Activated CD4-positive, alpha-beta memory T cell treated with anti-CD3 and anti-CD28 coated beads for 36 hours (primary cell): ENCODE data around the gene ICOSLG. TPM values are rescaled to one million over a fixed set of nuclear protein-coding genes. Genes with fewer than 3 reads are reported as not detected.
"Not testable (repeated sequence)": the region's sequence is repeated elsewhere in the genome, so short reads cannot be mapped to it uniquely, and the experiment has no call there.

Source experiments
- CTCF ChIA-PET: fragments of 350-600 bp; sonication (Branson Sonifier 250); formaldehyde crosslinking; loops from one replicate; lab custom pipeline; 2021; ENCODE audit warnings: antibody characterized with exemption, inconsistent platforms; lab: Charles Lee
- POLR2A ChIA-PET: fragments of 350-600 bp; sonication (Branson Sonifier 250); formaldehyde crosslinking; loops from one replicate; lab custom pipeline; 2021; ENCODE audit warnings: antibody characterized with exemption; lab: Charles Lee
- DNase-seq: peaks from one replicate; pipeline ENCODE4 v3.0.0-alpha.2; 2020
- H3K27ac Mint-ChIP-seq: one replicate; pipeline ENCODE4 v1.8.0; 2021; ENCODE audit warnings: mixed read lengths
- H3K27me3 Mint-ChIP-seq: one replicate; pipeline ENCODE4 v1.8.0; 2021; ENCODE audit warnings: mixed read lengths
- H3K36me3 Mint-ChIP-seq: one replicate; pipeline ENCODE4 v1.8.0; 2021; ENCODE audit warnings: mixed read lengths
- H3K4me1 Mint-ChIP-seq: one replicate; pipeline ENCODE4 v1.8.0; 2021; ENCODE audit warnings: low read depth, mixed read lengths
- H3K4me3 Mint-ChIP-seq: one replicate; pipeline ENCODE4 v1.8.0; 2021; ENCODE audit warnings: mild to moderate bottlenecking, mixed read lengths
- H3K9me3 Mint-ChIP-seq: one replicate; pipeline ENCODE4 v1.8.0; 2021; ENCODE audit warnings: mixed read lengths
- intact Hi-C: fragments of 100-400 bp; cut with micrococcal nuclease; formaldehyde crosslinking; loops from one replicate; pipeline ENCODE4 v1.15.1; 2023
- total RNA-seq, 2 experiments: library from RNA; stranded (reverse); gene quantifications; one replicate each; pipeline ENCODE4 v1.2.3, GENCODE V29; 2021

The ICOSLG gene
- 1 to 10 TPM; 2.4 to 2.5 TPM for total RNA-seq

GRCh38 chr21:44240842-44241241, at the start of gene ICOSLG:
ICOSLG (minus strand) TSS chr21:44240943; CDS start chr21:44240817, 126 bp downstream.
- H3K9me3 Mint-ChIP-seq, H3K4me1 Mint-ChIP-seq, CTCF ChIA-PET, H3K27me3 Mint-ChIP-seq, H3K27ac Mint-ChIP-seq, H3K4me3 Mint-ChIP-seq, DNase-seq, intact Hi-C loops, H3K36me3 Mint-ChIP-seq, POLR2A ChIA-PET: not testable (repeated sequence)

- intact Hi-C loops = no loop called here
- peaks cover 3% of the 10 kb centered on the region for H3K27me3 Mint-ChIP-seq
- H3K4me1 Mint-ChIP-seq = no peaks in the 10 kb centered on the region
- no peak for DNase-seq
- CTCF ChIA-PET = no interaction called here
- H3K9me3 Mint-ChIP-seq = no peaks in the 10 kb centered on the region
- no peaks in the 10 kb centered on the region for H3K36me3 Mint-ChIP-seq
- no peak overlapping the region for H3K27ac Mint-ChIP-seq
- POLR2A ChIA-PET = no interaction called here
- H3K4me3 Mint-ChIP-seq = no peak overlapping the region
Measured at GRCh38 chr21:44289381-44290010, 48.8 kb upstream of the ICOSLG start.

GRCh38 chr21:44288251-44289110, 47.7 kb upstream of the ICOSLG start:
- no peaks in the 10 kb centered on the region for H3K9me3 Mint-ChIP-seq
- no peak overlapping the region for H3K4me3 Mint-ChIP-seq
- H3K27me3 Mint-ChIP-seq = peaks cover 3% of the 10 kb centered on the region
- no peak overlapping the region for H3K27ac Mint-ChIP-seq
- no peaks in the 10 kb centered on the region for H3K36me3 Mint-ChIP-seq
- DNase-seq = no peak
- intact Hi-C loops = no loop called here
- no peaks in the 10 kb centered on the region for H3K4me1 Mint-ChIP-seq
- ChIA-PET CTCF (interaction anchor here (2.3 kb wide), 1 partner anchor 9 kb away, joined by 11 read pairs; no protein-coding TSS in a partner anchor), POLR2A (no interaction called here)

GRCh38 chr21:44286716-44287632, 46.2 kb upstream of the ICOSLG start:
- H3K27me3 Mint-ChIP-seq = peaks cover 3% of the 10 kb centered on the region
- no peaks in the 10 kb centered on the region for H3K36me3 Mint-ChIP-seq
- H3K27ac Mint-ChIP-seq = no peak overlapping the region
- H3K9me3 Mint-ChIP-seq = no peaks in the 10 kb centered on the region
- CTCF ChIA-PET = interaction anchor here (2.3 kb wide), 1 partner anchor 10 kb away, joined by 11 read pairs; no protein-coding TSS in a partner anchor
- DNase-seq = no peak
- intact Hi-C loops = no loop called here
- POLR2A ChIA-PET = interaction anchor here (1.1 kb wide), 1 partner anchor 11 kb away, joined by 3 read pairs; no protein-coding TSS in a partner anchor
- H3K4me1 Mint-ChIP-seq = no peaks in the 10 kb centered on the region
- H3K4me3 Mint-ChIP-seq = no peak overlapping the region

DNA sequence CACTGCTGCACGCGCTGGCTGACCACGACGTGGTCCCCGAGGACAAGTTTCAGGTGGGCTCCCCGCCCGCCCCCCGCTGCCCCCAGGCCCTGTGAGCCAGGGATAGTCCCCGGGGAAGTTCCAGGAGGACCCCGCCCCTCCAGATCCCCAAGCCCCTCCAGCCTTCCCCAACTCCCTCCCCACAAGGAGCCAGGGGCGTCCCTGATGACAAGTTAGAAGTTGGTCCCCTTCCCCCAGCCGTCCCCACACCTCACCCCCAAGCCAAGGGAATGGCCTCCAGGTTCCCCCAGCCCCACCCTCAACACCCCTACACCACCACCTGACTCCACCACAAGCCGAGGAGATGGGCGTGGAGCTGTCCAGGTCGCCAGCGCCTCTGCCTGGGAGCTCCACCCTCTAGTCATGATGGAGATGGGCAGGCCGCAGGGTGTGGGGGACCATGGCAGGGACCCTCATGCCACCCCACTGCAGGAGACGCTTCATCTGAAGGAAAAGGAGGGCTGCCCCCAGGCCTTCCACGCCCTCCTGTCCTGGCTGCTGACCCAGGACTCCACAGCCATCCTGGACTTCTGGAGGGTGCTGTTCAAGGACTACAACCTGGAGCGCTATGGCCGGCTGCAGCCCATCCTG, 45.5 kb upstream of the ICOSLG start:
- POLR2A ChIA-PET = interaction anchor here (1.1 kb wide), 1 partner anchor 12 kb away, joined by 3 read pairs; no protein-coding TSS in a partner anchor
- CTCF ChIA-PET = interaction anchor here (2.3 kb wide), 1 partner anchor 11 kb away, joined by 11 read pairs; no protein-coding TSS in a partner anchor
- Mint-ChIP-seq H3K36me3 (no peaks in the 10 kb centered on the region), H3K4me1 (no peaks in the 10 kb centered on the region), H3K9me3 (no peaks in the 10 kb centered on the region), H3K27ac (no peak overlapping the region), H3K4me3 (no peak overlapping the region), H3K27me3 (peaks cover 3% of the 10 kb centered on the region)
- intact Hi-C loops = no loop called here
- DNase-seq = no peak

- Mint-ChIP-seq H3K4me3 (no peak within 1 kb of the TSS), H3K27ac (no peak within 1 kb of the TSS), H3K4me1 (no peaks in the 10 kb centered on the region), H3K9me3 (no peaks in the 10 kb centered on the region), H3K36me3 (no peaks in the 10 kb centered on the region), H3K27me3 (peaks cover 3% of the 10 kb centered on the region)
- CTCF ChIA-PET = no interaction called here
- intact Hi-C loops = no loop called here
- POLR2A ChIA-PET = no interaction called here
- no peak for DNase-seq
Measured at GRCh38 chr21:44285138-44285992, 44.6 kb upstream of the ICOSLG start, which contains the start of gene AIRE. AIRE (plus strand) TSS chr21:44285876; CDS start chr21:44286007, 131 bp downstream.

DNA sequence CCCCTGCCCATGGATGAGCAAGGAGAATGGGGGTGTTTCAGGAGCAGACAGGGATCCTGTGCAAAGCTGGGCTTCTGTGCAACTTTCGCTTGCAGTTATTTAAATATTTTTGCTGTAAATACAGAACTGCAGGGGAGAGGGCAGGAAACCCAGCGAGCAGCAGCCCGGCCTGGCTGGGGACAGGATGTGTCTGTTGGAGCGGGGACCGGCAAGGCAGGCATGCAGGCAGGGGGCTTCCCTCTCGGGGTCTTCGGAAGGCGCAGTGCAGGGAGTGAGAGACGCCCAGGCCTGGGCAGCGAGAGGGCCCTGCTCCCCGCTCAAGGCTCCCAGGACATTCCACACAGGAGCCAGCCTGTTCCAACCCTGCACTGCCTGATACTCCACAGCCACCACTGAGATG, 43.2 kb upstream of the ICOSLG start:
- Mint-ChIP-seq H3K27me3 (peaks cover 3% of the 10 kb centered on the region), H3K4me1 (no peaks in the 10 kb centered on the region), H3K4me3 (no peak overlapping the region), H3K27ac (no peak overlapping the region), H3K36me3 (no peaks in the 10 kb centered on the region), H3K9me3 (no peaks in the 10 kb centered on the region)
- intact Hi-C loops = no loop called here
- no peak for DNase-seq
- CTCF ChIA-PET = no interaction called here
- POLR2A ChIA-PET = no interaction called here

- intact Hi-C loops, POLR2A ChIA-PET, H3K4me3 Mint-ChIP-seq, H3K27ac Mint-ChIP-seq, H3K27me3 Mint-ChIP-seq, H3K36me3 Mint-ChIP-seq, H3K9me3 Mint-ChIP-seq, H3K4me1 Mint-ChIP-seq, CTCF ChIA-PET, DNase-seq: not testable (repeated sequence)
Measured at GRCh38 chr21:44283211-44283785, 42.6 kb upstream of the ICOSLG start.

DNA sequence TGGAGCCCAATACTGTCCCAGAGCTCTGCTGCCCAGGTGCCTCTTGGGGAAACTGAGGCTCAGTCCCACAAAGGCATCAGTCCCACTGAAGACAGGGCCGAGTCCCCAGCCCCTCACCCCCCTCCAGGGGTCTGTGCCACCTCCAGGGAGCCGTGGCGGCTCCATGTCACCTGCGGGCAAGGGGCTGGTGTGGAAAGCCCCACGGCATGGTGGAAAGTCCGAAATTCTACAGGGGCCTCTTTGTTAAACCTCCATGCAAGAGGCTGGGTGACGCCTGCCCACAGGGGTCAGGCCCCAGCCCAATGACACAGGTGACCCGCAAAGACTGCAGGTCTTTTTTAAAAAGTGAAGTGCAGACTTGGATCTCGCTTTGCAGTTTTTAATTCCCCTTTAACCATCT, 41.6 kb upstream of the ICOSLG start:
- DNase-seq = no peak
- Mint-ChIP-seq H3K4me3 (no peak overlapping the region), H3K27me3 (no peaks in the 10 kb centered on the region), H3K4me1 (no peaks in the 10 kb centered on the region), H3K36me3 (no peaks in the 10 kb centered on the region), H3K27ac (no peak overlapping the region), H3K9me3 (no peaks in the 10 kb centered on the region)
- POLR2A ChIA-PET = no interaction called here
- intact Hi-C loops = no loop called here
- CTCF ChIA-PET = no interaction called here

DNA sequence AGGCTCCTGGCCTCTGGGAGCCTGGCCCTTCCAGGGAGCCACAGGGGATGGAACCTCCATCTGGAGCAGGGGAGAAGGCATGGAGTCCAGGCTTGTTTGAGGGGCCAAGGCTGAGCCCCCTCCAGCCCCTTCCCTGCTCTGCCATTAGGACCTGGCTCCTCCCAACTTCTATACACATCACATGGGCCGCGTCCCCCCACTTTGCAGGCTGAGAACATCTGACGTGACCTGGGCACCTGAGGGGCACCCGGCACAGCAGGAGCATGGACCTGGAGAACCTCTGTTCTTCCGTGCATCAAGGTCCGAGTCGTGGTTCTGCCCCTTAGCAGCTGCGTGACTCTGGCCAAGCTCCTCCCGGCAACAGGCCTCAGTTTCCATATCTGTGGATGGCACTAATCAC, 41.1 kb upstream of the ICOSLG start:
- H3K4me1 Mint-ChIP-seq = no peaks in the 10 kb centered on the region
- H3K4me3 Mint-ChIP-seq = no peak overlapping the region
- no peaks in the 10 kb centered on the region for H3K9me3 Mint-ChIP-seq
- intact Hi-C loops = no loop called here
- ChIA-PET CTCF (no interaction called here), POLR2A (no interaction called here)
- no peak overlapping the region for H3K27ac Mint-ChIP-seq
- DNase-seq = no peak
- no peaks in the 10 kb centered on the region for H3K27me3 Mint-ChIP-seq
- H3K36me3 Mint-ChIP-seq = no peaks in the 10 kb centered on the region
